GM18505 (cell line): ENCODE results near the gene ORAI2.
"Not testable (repeated sequence)": the region's sequence is repeated elsewhere in the genome, so short reads cannot be mapped to it uniquely, and the experiment has no call there.

ENCODE experiments used
- ATAC-seq: cut with Tn5 transposase; IDR thresholded peaks from one replicate; pipeline ENCODE4 v1.9.1; 2021; ENCODE audit not compliant: unreplicated experiment
- POLR2A ChIP-seq: IDR thresholded peaks from 4 replicates; pipeline ENCODE4 v1.6.1; 2011; ENCODE audit warnings: borderline replicate concordance; ENCODE audit not compliant: insufficient read depth, insufficient read length; ENCODE audit errors: extremely low read depth

ORAI2 gene

GRCh38 chr7:102404005-102404861 lies 29.1 kb upstream of the ORAI2 start:
- peak; percentile 71 for ATAC-seq
- TF ChIP-seq POLR2A = no peak

GRCh38 chr7:102404862-102405188 lies 28.6 kb upstream of the ORAI2 start:
- ATAC-seq = not testable (repeated sequence)

- no peak for ATAC-seq
- no peak for TF ChIP-seq POLR2A
Observed at GRCh38 chr7:102407910-102408309, 25.5 kb upstream of the ORAI2 start.

- ATAC-seq = peak; percentile 61
Observed at GRCh38 chr7:102408530-102408929, 24.8 kb upstream of the ORAI2 start.

GRCh38 chr7:102409340-102409739 lies 24.0 kb upstream of the ORAI2 start:
- ATAC-seq = no peak
- no peak for TF ChIP-seq POLR2A

- no peak for ATAC-seq
- TF ChIP-seq POLR2A = no peak
Observed at GRCh38 chr7:102410123-102410522, 23.3 kb upstream of the ORAI2 start.

- ATAC-seq = no peak
- TF ChIP-seq POLR2A = no peak
Observed at GRCh38 chr7:102410918-102411317, 22.5 kb upstream of the ORAI2 start.

GRCh38 chr7:102412548-102412947 lies 20.8 kb upstream of the ORAI2 start:
- TF ChIP-seq POLR2A = no peak
- ATAC-seq = no peak

GRCh38 chr7:102413091-102413490 lies 20.3 kb upstream of the ORAI2 start:
- no peak for TF ChIP-seq POLR2A
- no peak for ATAC-seq

- ATAC-seq = no peak
- TF ChIP-seq POLR2A = no peak
Observed at GRCh38 chr7:102413611-102414010, 19.8 kb upstream of the ORAI2 start.

GRCh38 chr7:102415685-102416225 lies 17.6 kb upstream of the ORAI2 start:
- TF ChIP-seq POLR2A = no peak
- no peak for ATAC-seq

GRCh38 chr7:102416406-102416805 lies 17.0 kb upstream of the ORAI2 start:
- no peak for TF ChIP-seq POLR2A
- no peak for ATAC-seq

- TF ChIP-seq POLR2A = no peak
- ATAC-seq = no peak
Observed at GRCh38 chr7:102417105-102417504, 16.3 kb upstream of the ORAI2 start.

- ATAC-seq = no peak
- no peak for TF ChIP-seq POLR2A
Observed at GRCh38 chr7:102418592-102418991, 14.8 kb upstream of the ORAI2 start.
